ELF-1 (cell line): Measurements from ENCODE around the gene RSPH10B.
"Not testable (repeated sequence)": the region's sequence is repeated elsewhere in the genome, so short reads cannot be mapped to it uniquely, and the experiment has no call there.

Experiments
- DNase-seq: peaks from one replicate; pipeline ENCODE4 v3.0.0-alpha.2; 2016; ENCODE audit warnings: low read depth, low spot score

Gene RSPH10B

DNA sequence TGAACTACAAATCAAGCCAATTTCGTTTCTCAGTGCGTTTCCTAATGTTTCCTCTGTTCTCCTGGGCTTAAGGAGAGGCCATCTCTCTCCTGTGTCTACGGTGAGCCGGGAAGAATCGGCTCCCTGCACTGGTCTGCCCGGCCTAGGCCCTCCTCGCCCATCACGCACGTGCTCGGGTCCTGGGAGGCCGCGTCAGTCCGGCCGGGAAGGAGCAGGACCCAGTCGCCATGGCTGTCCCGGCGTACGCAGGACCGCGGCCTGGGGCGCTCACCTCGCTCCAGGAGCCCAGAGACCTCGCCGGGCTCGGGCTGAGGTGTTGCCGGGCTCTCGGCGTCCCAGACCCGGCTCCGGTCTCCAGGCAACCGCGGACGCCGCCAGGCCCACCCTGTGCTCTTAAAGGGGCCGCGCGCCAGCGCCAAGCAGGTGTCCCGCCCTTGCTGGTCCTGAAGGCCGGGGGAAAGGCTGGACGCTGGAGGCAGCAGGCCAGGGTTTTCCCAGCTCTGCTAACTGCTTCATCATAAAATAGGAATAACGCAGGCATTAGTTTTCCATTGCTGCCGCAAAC, at the start of gene RSPH10B:
Gene RSPH10B (minus strand): TSS at position 343 of the 565 bp plus-strand sequence. CDS start 3,573 bp downstream, outside the sequence.
- DNase-seq = peak; percentile 31

- no peak for DNase-seq
Measured at GRCh38 chr7:6016653-6016966, 46.1 kb upstream of the RSPH10B start.

DNA sequence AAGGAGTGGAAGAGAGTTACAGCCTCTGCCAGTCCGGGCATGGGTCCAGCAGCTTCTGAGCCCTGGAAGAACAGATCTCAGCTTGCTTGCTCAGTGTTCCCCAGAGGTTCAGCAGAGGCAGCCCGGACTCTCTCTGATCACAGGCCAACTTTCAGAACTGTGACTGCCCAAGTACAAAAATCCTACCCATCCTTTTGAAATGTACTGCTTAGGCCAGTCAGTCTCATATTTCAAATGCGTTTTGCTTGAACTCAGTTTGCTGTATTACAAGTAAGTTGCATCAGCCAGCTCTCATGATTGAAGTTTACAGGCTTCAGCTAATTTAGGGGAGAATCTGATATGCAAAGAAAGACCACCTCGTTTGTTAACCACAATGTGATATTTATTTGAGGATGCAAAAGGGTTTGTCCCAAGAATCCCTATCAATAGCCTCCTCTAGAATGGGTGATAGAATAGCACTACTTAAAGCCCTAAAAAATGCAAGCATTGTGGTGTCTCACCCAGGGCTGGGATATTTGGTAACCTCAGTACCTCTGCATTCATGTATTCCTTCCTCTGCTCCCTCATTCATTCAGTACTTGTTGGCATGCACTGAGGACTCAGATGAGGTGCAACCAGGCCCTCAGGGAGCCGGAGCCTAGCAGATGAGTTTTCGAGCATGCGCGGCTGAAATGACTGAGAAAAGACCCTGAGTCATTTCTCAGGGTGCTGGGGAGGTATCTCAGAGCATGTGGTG, 45.6 kb upstream of the RSPH10B start:
- no peak for DNase-seq

GRCh38 chr7:6012355-6013104, 42.0 kb upstream of the RSPH10B start:
- DNase-seq = no peak

GRCh38 chr7:6011541-6011940, 41.1 kb upstream of the RSPH10B start:
- DNase-seq = no peak

GRCh38 chr7:6010370-6010769, 39.9 kb upstream of the RSPH10B start:
- not testable (repeated sequence) for DNase-seq

- DNase-seq = peak; percentile 99
Measured at GRCh38 chr7:6008668-6009611, 38.5 kb upstream of the RSPH10B start, which contains the start of the genes AIMP2 and PMS2. TSS of gene AIMP2 (plus strand) at chr7:6009272. CDS start at chr7:6009364, 92 bp downstream. TSS of gene PMS2 (minus strand) at chr7:6009049. CDS start at chr7:6009019, 30 bp downstream.

GRCh38 chr7:6007835-6008590, 37.5 kb upstream of the RSPH10B start:
- DNase-seq = not testable (repeated sequence)

GRCh38 chr7:6007386-6007785, 36.9 kb upstream of the RSPH10B start:
- DNase-seq = no peak

DNA sequence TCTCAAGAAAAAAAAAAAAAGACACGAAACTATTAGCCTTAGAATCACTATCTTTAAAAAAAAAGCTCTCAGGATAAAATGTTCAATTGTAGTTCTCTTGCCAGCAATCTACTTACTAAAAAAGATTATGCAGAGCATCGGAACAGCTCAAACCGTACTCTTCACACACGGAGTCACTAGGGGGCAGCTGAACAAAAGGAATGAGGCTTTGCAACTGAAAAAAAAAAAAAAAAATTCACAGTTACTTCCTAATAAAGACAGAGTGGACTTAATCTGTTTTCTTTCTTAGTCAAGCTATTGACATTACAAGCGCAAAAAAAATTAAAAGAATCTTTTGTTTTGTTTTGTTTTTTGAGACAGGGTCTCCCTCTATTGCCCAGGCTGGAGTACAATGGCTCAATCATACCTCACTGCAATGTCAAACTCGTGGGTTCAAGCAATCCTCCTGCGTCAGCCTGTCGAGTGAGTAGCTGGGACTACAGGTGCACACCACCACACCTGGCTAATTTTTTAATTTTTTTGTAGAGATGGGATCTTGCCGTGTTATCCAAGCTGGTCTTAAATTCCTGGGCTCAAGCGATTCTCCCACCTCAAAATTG, 26.8 kb upstream of the RSPH10B start:
- DNase-seq = peak; percentile 47

- DNase-seq = not testable (repeated sequence)
Measured at GRCh38 chr7:5987061-5987460, 16.6 kb upstream of the RSPH10B start.

DNA sequence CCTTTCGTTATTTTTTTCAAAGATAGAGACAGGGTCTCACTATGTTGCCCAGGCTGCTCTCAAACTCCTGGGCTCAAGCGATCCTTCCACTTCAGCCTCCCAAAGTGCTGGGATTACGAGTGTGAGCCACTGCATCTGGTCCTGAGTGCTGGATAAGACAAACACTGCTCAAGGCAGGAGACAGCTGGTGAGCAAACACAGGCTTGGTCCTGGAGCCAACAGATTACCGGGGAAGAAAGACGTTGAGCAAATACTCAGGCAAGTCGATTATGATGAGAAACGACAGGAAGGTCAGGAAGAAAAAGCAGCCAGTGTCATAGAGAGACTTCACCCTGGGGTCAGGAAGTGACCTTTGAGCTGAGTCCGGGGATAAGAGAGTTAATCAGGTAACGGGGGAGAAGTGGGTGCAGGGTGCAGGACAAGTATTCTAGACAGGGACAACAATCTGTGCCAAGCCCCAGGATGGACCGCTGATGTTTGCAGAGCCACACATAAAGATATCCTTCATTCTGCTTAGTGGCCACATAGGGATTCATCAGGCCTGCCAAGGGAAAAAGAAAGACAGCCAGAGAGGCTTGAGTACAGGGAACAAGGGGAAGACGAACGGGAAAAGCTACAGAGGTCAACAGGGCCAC, 9.3 kb upstream of the RSPH10B start:
- not testable (repeated sequence) for DNase-seq

DNA sequence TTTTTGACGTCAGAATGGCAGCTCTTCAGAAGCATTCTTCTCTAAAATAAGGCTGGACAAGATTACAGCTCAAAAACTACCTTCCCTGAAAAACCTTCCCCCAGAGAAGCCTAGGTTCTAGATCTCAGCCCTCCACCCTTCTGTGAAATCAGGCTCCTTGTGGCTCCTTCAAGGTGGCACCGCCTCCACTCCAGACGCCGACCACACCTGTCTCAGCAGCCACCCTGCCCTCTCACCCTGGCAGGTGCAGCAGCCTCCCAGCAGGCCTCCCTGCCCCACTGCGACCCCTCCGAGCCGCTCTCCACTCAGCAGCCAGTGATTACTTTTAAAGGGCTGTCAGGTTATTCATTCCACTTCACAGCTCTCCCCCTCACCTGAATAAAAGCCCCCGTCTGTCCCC, 3.1 kb upstream of the RSPH10B start:
- not testable (repeated sequence) for DNase-seq

- DNase-seq = not testable (repeated sequence)
Measured at GRCh38 chr7:5963810-5964209, 6.7 kb downstream of the RSPH10B start.

- not testable (repeated sequence) for DNase-seq
Measured at GRCh38 chr7:5963205-5963604, 7.3 kb downstream of the RSPH10B start.

- DNase-seq = not testable (repeated sequence)
Measured at GRCh38 chr7:5934945-5935450, 35.5 kb downstream of the RSPH10B start.

- DNase-seq = not testable (repeated sequence)
Measured at GRCh38 chr7:5931905-5932644, 38.4 kb downstream of the RSPH10B start.

DNA sequence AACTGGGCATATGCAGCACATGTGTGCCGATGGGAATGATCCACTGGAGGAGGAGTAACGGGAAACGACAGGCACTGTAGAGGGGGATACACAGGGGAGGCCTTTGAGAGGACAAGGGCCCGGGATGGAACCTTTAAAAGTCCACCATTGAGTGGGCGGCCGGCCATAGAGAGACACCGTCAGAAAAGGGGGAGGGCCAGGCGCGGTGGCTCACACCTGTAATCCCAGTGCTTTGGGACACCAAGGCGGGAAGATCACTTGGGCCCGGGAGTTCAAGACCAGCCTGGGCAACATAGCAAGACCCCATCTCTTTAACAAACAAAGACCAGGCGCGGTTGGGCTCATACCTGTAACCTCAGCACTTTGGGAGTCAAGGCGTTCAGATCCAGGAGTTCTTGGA, 39.2 kb downstream of the RSPH10B start:
- DNase-seq = not testable (repeated sequence)

- DNase-seq = not testable (repeated sequence)
Measured at GRCh38 chr7:5930290-5930689, 40.2 kb downstream of the RSPH10B start.
